Neural progenitor cell (in vitro differentiated cells): ENCODE measurements around the gene KMT2C.
"Not testable (repeated sequence)": the region's sequence is repeated elsewhere in the genome, so short reads cannot be mapped to it uniquely, and the experiment has no call there.

Experiments used
- EZH2 ChIP-seq: fragments of 200-600 bp; sonication (generic); IDR thresholded peaks from 2 replicates; pipeline ENCODE4 v1.6.1; 2017; ENCODE audit warnings: antibody characterized with exemption, mild to moderate bottlenecking, moderate library complexity
- EZH2phosphoT487 ChIP-seq: fragments of 200-600 bp; sonication (generic); IDR thresholded peaks from 2 replicates; pipeline ENCODE4 v1.6.1; 2017; ENCODE audit warnings: antibody characterized with exemption
- TF ChIP-seq, protein P1 (sequence below): fragments of 200-600 bp; sonication (generic); IDR thresholded peaks from 2 replicates; pipeline ENCODE4 v1.5.1; 2017; ENCODE audit warnings: antibody characterized with exemption, mild to moderate bottlenecking

DNA sequence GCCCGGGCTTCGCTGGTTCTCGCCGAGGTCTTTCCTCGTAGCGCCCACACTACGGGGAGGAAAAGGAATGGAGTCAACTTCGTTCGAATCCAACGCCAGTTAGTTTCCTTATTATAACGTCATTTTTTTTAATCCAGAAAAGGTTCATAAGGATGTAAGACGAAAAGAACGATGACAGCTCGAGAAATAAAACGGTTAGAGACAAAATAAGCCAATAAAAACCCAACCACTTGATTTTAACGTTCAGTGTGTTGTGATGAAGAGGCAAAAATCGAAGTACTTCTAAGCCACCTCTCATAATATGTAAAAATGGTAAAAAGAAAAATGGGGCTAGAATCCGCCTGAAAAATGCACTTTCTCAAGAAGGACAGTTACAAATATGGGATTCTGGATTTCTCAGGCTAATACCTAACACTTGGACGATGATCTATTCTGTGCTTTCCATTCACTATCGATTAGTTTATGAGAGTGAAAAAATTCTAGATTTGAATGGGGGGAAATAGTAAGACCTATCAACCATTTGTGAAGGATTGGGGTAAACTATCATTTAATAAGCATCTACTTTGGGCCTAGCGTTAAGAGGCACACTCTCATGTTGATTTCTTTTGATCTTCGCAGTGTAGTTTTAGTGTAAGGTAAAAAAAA, 1.2 kb upstream of the KMT2C start:
- TF ChIP-seq, protein P1, sequence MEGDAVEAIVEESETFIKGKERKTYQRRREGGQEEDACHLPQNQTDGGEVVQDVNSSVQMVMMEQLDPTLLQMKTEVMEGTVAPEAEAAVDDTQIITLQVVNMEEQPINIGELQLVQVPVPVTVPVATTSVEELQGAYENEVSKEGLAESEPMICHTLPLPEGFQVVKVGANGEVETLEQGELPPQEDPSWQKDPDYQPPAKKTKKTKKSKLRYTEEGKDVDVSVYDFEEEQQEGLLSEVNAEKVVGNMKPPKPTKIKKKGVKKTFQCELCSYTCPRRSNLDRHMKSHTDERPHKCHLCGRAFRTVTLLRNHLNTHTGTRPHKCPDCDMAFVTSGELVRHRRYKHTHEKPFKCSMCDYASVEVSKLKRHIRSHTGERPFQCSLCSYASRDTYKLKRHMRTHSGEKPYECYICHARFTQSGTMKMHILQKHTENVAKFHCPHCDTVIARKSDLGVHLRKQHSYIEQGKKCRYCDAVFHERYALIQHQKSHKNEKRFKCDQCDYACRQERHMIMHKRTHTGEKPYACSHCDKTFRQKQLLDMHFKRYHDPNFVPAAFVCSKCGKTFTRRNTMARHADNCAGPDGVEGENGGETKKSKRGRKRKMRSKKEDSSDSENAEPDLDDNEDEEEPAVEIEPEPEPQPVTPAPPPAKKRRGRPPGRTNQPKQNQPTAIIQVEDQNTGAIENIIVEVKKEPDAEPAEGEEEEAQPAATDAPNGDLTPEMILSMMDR: not testable (repeated sequence)
- TF ChIP-seq EZH2 (peak; percentile 37), EZH2phosphoT487 (peak; percentile 16)
